DND-41 (cell line): Measurements from ENCODE around the gene FRYL.

Experiments used
- ATAC-seq: fragments of 200-7000 bp; cut with Tn5 transposase; 3 replicates; pipeline ENCODE4 v1.9.1; 2021; ENCODE audit warnings: low read depth; ENCODE audit not compliant: insufficient read depth
- DNase-seq: peaks from one replicate; pipeline ENCODE4 v3.0.0-alpha.2; 2020
- H2AFZ ChIP-seq: 2 replicates; pipeline ENCODE4 v1.6.0; 2012; ENCODE audit warnings: low read depth, low read length
- H3K27ac ChIP-seq: 2 replicates; pipeline ENCODE4 v1.5.1; 2012; ENCODE audit warnings: low read length, inconsistent platforms
- H3K27me3 ChIP-seq: fragments of 200-600 bp; sonication (generic); 2 replicates; pipeline ENCODE4 v1.6.0; 2012; ENCODE audit warnings: low read length, mild to moderate bottlenecking, inconsistent platforms; ENCODE audit not compliant: insufficient read depth, poor library complexity
- H3K36me3 ChIP-seq: 2 replicates; pipeline ENCODE4 v1.5.1; 2012; ENCODE audit warnings: low read length, inconsistent platforms; ENCODE audit not compliant: insufficient read depth
- H3K4me1 ChIP-seq: 2 replicates; pipeline ENCODE4 v1.5.1; 2012; ENCODE audit warnings: mild to moderate bottlenecking, low read length; ENCODE audit not compliant: insufficient read depth
- H3K4me2 ChIP-seq: 2 replicates; pipeline ENCODE4 v1.6.0; 2012; ENCODE audit warnings: mild to moderate bottlenecking, moderate library complexity, low read length, inconsistent platforms; ENCODE audit not compliant: insufficient read depth
- H3K4me3 ChIP-seq, 2 experiments: fragments of 200-600 bp in 1 of 2; shearing (Covaris generic) in 1 of 2; 2 replicates each; pipeline ENCODE4 v1.5.1; 2012 to 2016; ENCODE audit warnings: inconsistent platforms in 2 of 2, low read length in 2 of 2, mild to moderate bottlenecking in 2 of 2, low read depth in 1 of 2, moderate library complexity in 1 of 2
- H3K79me2 ChIP-seq: 2 replicates; pipeline ENCODE4 v1.6.0; 2012; ENCODE audit warnings: low read length, inconsistent platforms; ENCODE audit not compliant: insufficient read depth
- H3K9ac ChIP-seq: 2 replicates; pipeline ENCODE4 v1.6.0; 2012; ENCODE audit warnings: low read depth, mild to moderate bottlenecking, inconsistent platforms, low read length, moderate library complexity
- H3K9me3 ChIP-seq: 2 replicates; pipeline ENCODE4 v1.5.1; 2012; ENCODE audit warnings: low read length, moderate library complexity, mild to moderate bottlenecking, inconsistent platforms; ENCODE audit not compliant: insufficient read depth, severe bottlenecking
- H4K20me1 ChIP-seq: 2 replicates; pipeline ENCODE4 v1.6.0; 2012; ENCODE audit warnings: low read length; ENCODE audit not compliant: insufficient read depth
- EZH2 ChIP-seq: IDR thresholded peaks from 3 replicates; pipeline ENCODE4 v1.6.1; 2012; ENCODE audit warnings: borderline replicate concordance, low read depth, mild to moderate bottlenecking, moderate library complexity, low read length, inconsistent platforms; ENCODE audit not compliant: severe bottlenecking
- TF ChIP-seq, protein P1 (sequence below): IDR thresholded peaks from 2 replicates; pipeline ENCODE4 v1.5.1; 2012; ENCODE audit warnings: borderline replicate concordance, low read length, moderate library complexity, mild to moderate bottlenecking; ENCODE audit not compliant: poor library complexity, severe bottlenecking; ENCODE audit errors: extremely low read depth

The FRYL gene

GRCh38 chr4:48692897-48693296 is 87.2 kb downstream of the FRYL start:
- Histone ChIP-seq H3K4me2 (no peak overlapping the region), H2AFZ (no peak overlapping the region), H3K79me2 (peaks cover 98% of the 10 kb centered on the region), H3K4me3 (no peak overlapping the region), H3K4me1 (no peaks in the 10 kb centered on the region), H4K20me1 (peaks cover 32% of the 10 kb centered on the region), H3K27ac (no peak overlapping the region), H3K9ac (no peak overlapping the region), H3K9me3 (no peaks in the 10 kb centered on the region), H3K36me3 (0 out of 2 replicates have a peak, but pooled peaks cover 3% of the 10 kb centered on the region), H3K27me3 (no peaks in the 10 kb centered on the region)
- no peak for TF ChIP-seq EZH2
- TF ChIP-seq, protein P1, sequence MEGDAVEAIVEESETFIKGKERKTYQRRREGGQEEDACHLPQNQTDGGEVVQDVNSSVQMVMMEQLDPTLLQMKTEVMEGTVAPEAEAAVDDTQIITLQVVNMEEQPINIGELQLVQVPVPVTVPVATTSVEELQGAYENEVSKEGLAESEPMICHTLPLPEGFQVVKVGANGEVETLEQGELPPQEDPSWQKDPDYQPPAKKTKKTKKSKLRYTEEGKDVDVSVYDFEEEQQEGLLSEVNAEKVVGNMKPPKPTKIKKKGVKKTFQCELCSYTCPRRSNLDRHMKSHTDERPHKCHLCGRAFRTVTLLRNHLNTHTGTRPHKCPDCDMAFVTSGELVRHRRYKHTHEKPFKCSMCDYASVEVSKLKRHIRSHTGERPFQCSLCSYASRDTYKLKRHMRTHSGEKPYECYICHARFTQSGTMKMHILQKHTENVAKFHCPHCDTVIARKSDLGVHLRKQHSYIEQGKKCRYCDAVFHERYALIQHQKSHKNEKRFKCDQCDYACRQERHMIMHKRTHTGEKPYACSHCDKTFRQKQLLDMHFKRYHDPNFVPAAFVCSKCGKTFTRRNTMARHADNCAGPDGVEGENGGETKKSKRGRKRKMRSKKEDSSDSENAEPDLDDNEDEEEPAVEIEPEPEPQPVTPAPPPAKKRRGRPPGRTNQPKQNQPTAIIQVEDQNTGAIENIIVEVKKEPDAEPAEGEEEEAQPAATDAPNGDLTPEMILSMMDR: no peak
- ATAC-seq: no peak
- no peak for DNase-seq

DNA sequence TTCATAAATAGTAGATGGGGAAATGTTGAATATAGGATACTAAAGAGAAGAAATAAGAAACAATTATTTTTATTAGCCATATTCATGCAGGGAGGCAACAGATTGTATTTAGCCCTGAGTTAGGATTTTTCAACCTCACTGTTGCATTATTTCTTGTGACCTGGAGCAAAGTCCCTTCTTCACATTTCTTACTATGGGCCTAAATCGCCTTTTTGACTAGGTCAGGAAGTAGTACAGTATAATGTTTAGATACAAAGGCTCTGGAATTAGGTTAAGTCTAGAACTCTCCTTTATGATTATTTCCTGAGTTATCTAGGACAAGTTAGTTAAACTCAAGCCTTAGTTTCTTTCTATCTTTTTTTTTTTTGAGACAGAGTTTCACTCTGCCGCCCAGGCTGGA is 88.0 kb downstream of the FRYL start:
- Histone ChIP-seq H3K36me3 (no peaks in the 10 kb centered on the region), H3K79me2 (peaks cover 97% of the 10 kb centered on the region), H3K27me3 (no peaks in the 10 kb centered on the region), H3K4me1 (no peaks in the 10 kb centered on the region), H3K27ac (no peak overlapping the region), H2AFZ (no peak overlapping the region), H4K20me1 (peaks cover 32% of the 10 kb centered on the region), H3K9ac (no peak overlapping the region), H3K9me3 (no peaks in the 10 kb centered on the region), H3K4me3 (no peak overlapping the region), H3K4me2 (no peak overlapping the region)
- no peak for ATAC-seq
- DNase-seq: no peak
- no peak for TF ChIP-seq EZH2
- TF ChIP-seq, protein P1: no peak

- peaks cover 25% of the 10 kb centered on the region for H4K20me1 ChIP-seq
- H3K79me2 ChIP-seq: peaks cover 97% of the 10 kb centered on the region
- H3K9ac ChIP-seq: no peak overlapping the region
Measured at GRCh38 chr4:48688953-48689352, 91.1 kb downstream of the FRYL start.

More at GRCh38 chr4:48688953-48689352, 91.1 kb downstream of the FRYL start:
- H3K4me1 ChIP-seq: no peaks in the 10 kb centered on the region
- H3K27ac ChIP-seq: no peak overlapping the region
- H3K4me3 ChIP-seq: no peak overlapping the region
- no peak for ATAC-seq
- H2AFZ ChIP-seq: no peak overlapping the region
- H3K27me3 ChIP-seq: no peaks in the 10 kb centered on the region
- no peaks in the 10 kb centered on the region for H3K36me3 ChIP-seq
- TF ChIP-seq, protein P1: no peak
- no peak for TF ChIP-seq EZH2
- H3K4me2 ChIP-seq: no peak overlapping the region
- no peak for DNase-seq
- H3K9me3 ChIP-seq: no peaks in the 10 kb centered on the region
